GM23338 (cell line): Measurements from ENCODE around the gene MAD1L1. TPM values are rescaled to one million over a fixed set of nuclear protein-coding genes. Genes with fewer than 3 reads are reported as not detected.

ENCODE experiments used
- ATAC-seq: fragments of 200-7000 bp; cut with Tn5 transposase; 3 replicates; pipeline ENCODE4 v1.9.1; 2020
- DNase-seq: peaks from one replicate; pipeline ENCODE4 v3.0.0-alpha.2; 2015; ENCODE audit warnings: low spot score
- H2AFZ ChIP-seq: fragments of 200-600 bp; sonication (generic); 2 replicates; pipeline ENCODE4 v1.8.0; 2016; ENCODE audit warnings: antibody characterized with exemption, mild to moderate bottlenecking, moderate library complexity
- H3F3A ChIP-seq: fragments of 200-600 bp; sonication (generic); replicated peaks from 2 replicates; pipeline ENCODE4 v1.8.0; 2017; ENCODE audit warnings: antibody characterized with exemption, mixed run types, low read depth
- H3K27ac ChIP-seq: fragments of 200-600 bp; sonication (generic); 2 replicates; pipeline ENCODE4 v1.6.1; 2016; ENCODE audit warnings: low read depth
- H3K27me3 ChIP-seq: fragments of 200-600 bp; sonication (generic); 2 replicates; pipeline ENCODE4 v1.8.0; 2016; ENCODE audit warnings: mild to moderate bottlenecking, mixed run types, moderate library complexity; ENCODE audit not compliant: insufficient read depth
- H3K36me3 ChIP-seq: fragments of 200-600 bp; sonication (generic); 2 replicates; pipeline ENCODE4 v1.8.0; 2016; ENCODE audit warnings: mild to moderate bottlenecking; ENCODE audit not compliant: insufficient read depth
- H3K4me1 ChIP-seq: fragments of 200-600 bp; sonication (generic); 2 replicates; pipeline ENCODE4 v1.8.0; 2016; ENCODE audit warnings: mild to moderate bottlenecking, moderate library complexity; ENCODE audit not compliant: insufficient read depth
- H3K4me2 ChIP-seq: fragments of 200-600 bp; sonication (generic); 2 replicates; pipeline ENCODE4 v1.7.1; 2017; ENCODE audit warnings: mixed run types
- H3K4me3 ChIP-seq: fragments of 200-600 bp; sonication (generic); 2 replicates; pipeline ENCODE4 v1.6.1; 2016; ENCODE audit warnings: mixed run types
- H3K79me2 ChIP-seq: fragments of 200-600 bp; sonication (generic); replicated peaks from 2 replicates; pipeline ENCODE4 v1.8.0; 2017; ENCODE audit warnings: mild to moderate bottlenecking; ENCODE audit not compliant: insufficient read depth
- H3K9me2 ChIP-seq: fragments of 200-600 bp; sonication (generic); 2 replicates; pipeline ENCODE4 v1.8.0; 2017; ENCODE audit not compliant: insufficient read depth
- H4K20me1 ChIP-seq: fragments of 200-600 bp; sonication (generic); replicated peaks from 2 replicates; pipeline ENCODE4 v1.8.0; 2017; ENCODE audit warnings: mild to moderate bottlenecking; ENCODE audit not compliant: insufficient read depth
- H3K27ac Mint-ChIP-seq: 2 replicates; pipeline ENCODE4 v1.8.0; 2020; ENCODE audit warnings: inconsistent platforms, mild to moderate bottlenecking, moderate library complexity, mixed read lengths
- H3K27me3 Mint-ChIP-seq: 3 replicates; pipeline ENCODE4 v1.8.0; 2022; ENCODE audit warnings: low read depth, mild to moderate bottlenecking, moderate library complexity, mixed read lengths, inconsistent platforms; ENCODE audit not compliant: insufficient read depth, poor library complexity
- H3K36me3 Mint-ChIP-seq: 3 replicates; pipeline ENCODE4 v1.8.0; 2021; ENCODE audit warnings: low read depth, mild to moderate bottlenecking, inconsistent platforms, moderate library complexity, mixed read lengths
- H3K4me1 Mint-ChIP-seq: 3 replicates; pipeline ENCODE4 v1.8.0; 2020; ENCODE audit warnings: mild to moderate bottlenecking, inconsistent platforms, mixed read lengths
- H3K4me3 Mint-ChIP-seq: 3 replicates; pipeline ENCODE4 v1.8.0; 2021; ENCODE audit warnings: moderate library complexity, mild to moderate bottlenecking, inconsistent platforms, mixed read lengths
- H3K9me3 Mint-ChIP-seq: 3 replicates; pipeline ENCODE4 v1.8.0; 2020; ENCODE audit warnings: moderate library complexity, mild to moderate bottlenecking, inconsistent platforms, mixed read lengths
- CREB1 ChIP-seq: fragments of 250-450 bp; sonication (Bioruptor Pico); IDR thresholded peaks from 2 replicates; pipeline ENCODE4 v1.5.0; 2020; ENCODE audit warnings: low read depth, mild to moderate bottlenecking, moderate library complexity
- EZH2 ChIP-seq: fragments of 200-600 bp; sonication (generic); IDR thresholded peaks from one replicate; pipeline ENCODE4 v1.8.0; 2017; ENCODE audit warnings: antibody characterized with exemption, mild to moderate bottlenecking, low read depth; ENCODE audit not compliant: unreplicated experiment
- JUNB ChIP-seq: IDR thresholded peaks from one replicate; pipeline ENCODE4 v1.6.1; 2016; ENCODE audit warnings: antibody characterized with exemption; ENCODE audit not compliant: unreplicated experiment
- NANOG ChIP-seq: IDR thresholded peaks from 2 replicates; pipeline ENCODE4 v1.6.1; 2016; ENCODE audit warnings: antibody characterized with exemption, borderline replicate concordance
- POLR2AphosphoS5 ChIP-seq: IDR thresholded peaks from 2 replicates; pipeline ENCODE4 v1.6.1; 2016; ENCODE audit warnings: antibody characterized with exemption, low read depth
- STAT1 ChIP-seq: IDR thresholded peaks from one replicate; pipeline ENCODE4 v1.6.1; 2016; ENCODE audit warnings: antibody characterized with exemption; ENCODE audit not compliant: unreplicated experiment
- ZNF114 ChIP-seq: fragments of 250-450 bp; sonication (Bioruptor Pico); IDR thresholded peaks from 2 replicates; pipeline ENCODE4 v1.5.0; 2020; ENCODE audit warnings: mild to moderate bottlenecking, moderate library complexity
- ZNF331 ChIP-seq: fragments of 250-450 bp; sonication (Bioruptor Pico); IDR thresholded peaks from 2 replicates; pipeline ENCODE4 v1.5.0; 2020; ENCODE audit warnings: low read depth, mild to moderate bottlenecking, moderate library complexity
- polyA plus RNA-seq: library from polyadenylated mRNA; unstranded; fragments of >200 nt; fragmentation: Nextera tagmentation; extraction: Ambion mirVana; gene quantifications from 2 replicates; pipeline ENCODE4 v1.2.1, GENCODE V29; 2016
- total RNA-seq: library from RNA; depleted of rRNA; stranded (reverse); fragments of >200 nt; shearing (Covaris generic); gene quantifications from 2 replicates; pipeline ENCODE4 v1.2.3, GENCODE V29; 2014
- TF ChIP-seq, protein P1 (sequence below): IDR thresholded peaks from one replicate; pipeline ENCODE4 v1.6.1; 2018; ENCODE audit warnings: antibody characterized with exemption; ENCODE audit not compliant: unreplicated experiment
- TF ChIP-seq, protein P2 (sequence below), 2 experiments: fragments of 200-600 bp in 1 of 2; sonication (generic) in 1 of 2; conservative IDR thresholded peaks; 2 replicates each; pipeline versions ENCODE4 v1.5.1 to v1.6.1; 2016 to 2017; ENCODE audit warnings: antibody characterized with exemption in 2 of 2, low read depth in 2 of 2, mild to moderate bottlenecking in 2 of 2, moderate library complexity in 1 of 2
- TF ChIP-seq, protein P3 (sequence below): IDR thresholded peaks from 2 replicates; pipeline ENCODE4 v1.6.1; 2016; ENCODE audit warnings: antibody characterized with exemption

The MAD1L1 gene
- total and polyA plus RNA-seq, 2 experiments from 2014 or later = 40.3 to 59.3 TPM

- TF ChIP-seq ZNF331 (CRISPR knock-in tag) (no peak), STAT1 (no peak)
- TF ChIP-seq, protein P1, sequence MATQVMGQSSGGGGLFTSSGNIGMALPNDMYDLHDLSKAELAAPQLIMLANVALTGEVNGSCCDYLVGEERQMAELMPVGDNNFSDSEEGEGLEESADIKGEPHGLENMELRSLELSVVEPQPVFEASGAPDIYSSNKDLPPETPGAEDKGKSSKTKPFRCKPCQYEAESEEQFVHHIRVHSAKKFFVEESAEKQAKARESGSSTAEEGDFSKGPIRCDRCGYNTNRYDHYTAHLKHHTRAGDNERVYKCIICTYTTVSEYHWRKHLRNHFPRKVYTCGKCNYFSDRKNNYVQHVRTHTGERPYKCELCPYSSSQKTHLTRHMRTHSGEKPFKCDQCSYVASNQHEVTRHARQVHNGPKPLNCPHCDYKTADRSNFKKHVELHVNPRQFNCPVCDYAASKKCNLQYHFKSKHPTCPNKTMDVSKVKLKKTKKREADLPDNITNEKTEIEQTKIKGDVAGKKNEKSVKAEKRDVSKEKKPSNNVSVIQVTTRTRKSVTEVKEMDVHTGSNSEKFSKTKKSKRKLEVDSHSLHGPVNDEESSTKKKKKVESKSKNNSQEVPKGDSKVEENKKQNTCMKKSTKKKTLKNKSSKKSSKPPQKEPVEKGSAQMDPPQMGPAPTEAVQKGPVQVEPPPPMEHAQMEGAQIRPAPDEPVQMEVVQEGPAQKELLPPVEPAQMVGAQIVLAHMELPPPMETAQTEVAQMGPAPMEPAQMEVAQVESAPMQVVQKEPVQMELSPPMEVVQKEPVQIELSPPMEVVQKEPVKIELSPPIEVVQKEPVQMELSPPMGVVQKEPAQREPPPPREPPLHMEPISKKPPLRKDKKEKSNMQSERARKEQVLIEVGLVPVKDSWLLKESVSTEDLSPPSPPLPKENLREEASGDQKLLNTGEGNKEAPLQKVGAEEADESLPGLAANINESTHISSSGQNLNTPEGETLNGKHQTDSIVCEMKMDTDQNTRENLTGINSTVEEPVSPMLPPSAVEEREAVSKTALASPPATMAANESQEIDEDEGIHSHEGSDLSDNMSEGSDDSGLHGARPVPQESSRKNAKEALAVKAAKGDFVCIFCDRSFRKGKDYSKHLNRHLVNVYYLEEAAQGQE = no peak
These were observed 6.9 kb downstream of the MAD1L1 start (continued) for GRCh38 chr7:2225830-2226229.

DNA sequence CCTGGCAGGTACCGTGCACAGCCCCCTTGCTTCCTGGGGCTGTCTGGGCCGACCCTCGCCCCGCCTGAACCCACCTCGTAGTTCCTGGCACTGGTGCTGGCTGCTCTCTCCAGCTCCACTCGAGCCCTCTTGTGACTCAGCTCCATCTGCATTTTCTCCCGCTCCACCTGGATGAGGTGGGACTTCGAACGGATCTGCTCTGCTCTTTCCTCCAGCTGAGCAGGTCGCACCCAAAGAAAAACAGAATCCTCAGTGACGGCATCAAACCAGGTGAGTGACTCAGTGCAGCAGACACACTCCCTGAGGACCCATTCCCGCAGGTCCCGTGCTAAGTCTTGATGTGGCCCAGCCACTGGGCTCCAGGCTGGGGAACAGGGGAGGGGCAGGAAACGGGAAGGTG is 7.4 kb downstream of the MAD1L1 start:
- Histone ChIP-seq H3K4me3 (no peak overlapping the region), H3K4me2 (no peak overlapping the region), H3K9me2 (no peaks in the 10 kb centered on the region), H3K36me3 (peaks cover 8% of the 10 kb centered on the region; the same call in 1 of the 2 replicates), H3K27me3 (no peaks in the 10 kb centered on the region), H3K27ac (no peak overlapping the region), H3K4me1 (no peaks in the 10 kb centered on the region), H2AFZ (no peak overlapping the region), H3K79me2 (peaks cover 71% of the 10 kb centered on the region), H4K20me1 (peaks cover 6% of the 10 kb centered on the region), H3F3A (no peaks in the 10 kb centered on the region)
- DNase-seq = no peak
- Mint-ChIP-seq H3K4me3 (no peak overlapping the region), H3K27ac (no peak overlapping the region), H3K27me3 (peaks cover 8% of the 10 kb centered on the region), H3K36me3 (peaks cover 79% of the 10 kb centered on the region), H3K4me1 (no peaks in the 10 kb centered on the region), H3K9me3 (no peaks in the 10 kb centered on the region)
- no peak for ATAC-seq
- TF ChIP-seq, protein P2, sequence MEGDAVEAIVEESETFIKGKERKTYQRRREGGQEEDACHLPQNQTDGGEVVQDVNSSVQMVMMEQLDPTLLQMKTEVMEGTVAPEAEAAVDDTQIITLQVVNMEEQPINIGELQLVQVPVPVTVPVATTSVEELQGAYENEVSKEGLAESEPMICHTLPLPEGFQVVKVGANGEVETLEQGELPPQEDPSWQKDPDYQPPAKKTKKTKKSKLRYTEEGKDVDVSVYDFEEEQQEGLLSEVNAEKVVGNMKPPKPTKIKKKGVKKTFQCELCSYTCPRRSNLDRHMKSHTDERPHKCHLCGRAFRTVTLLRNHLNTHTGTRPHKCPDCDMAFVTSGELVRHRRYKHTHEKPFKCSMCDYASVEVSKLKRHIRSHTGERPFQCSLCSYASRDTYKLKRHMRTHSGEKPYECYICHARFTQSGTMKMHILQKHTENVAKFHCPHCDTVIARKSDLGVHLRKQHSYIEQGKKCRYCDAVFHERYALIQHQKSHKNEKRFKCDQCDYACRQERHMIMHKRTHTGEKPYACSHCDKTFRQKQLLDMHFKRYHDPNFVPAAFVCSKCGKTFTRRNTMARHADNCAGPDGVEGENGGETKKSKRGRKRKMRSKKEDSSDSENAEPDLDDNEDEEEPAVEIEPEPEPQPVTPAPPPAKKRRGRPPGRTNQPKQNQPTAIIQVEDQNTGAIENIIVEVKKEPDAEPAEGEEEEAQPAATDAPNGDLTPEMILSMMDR (conservative IDR thresholded peaks at IDR 0.05; ENCODE audit: low read depth in 2 of 2) = no peak
- TF ChIP-seq EZH2 = no peak
- TF ChIP-seq POLR2AphosphoS5 = no peak
- TF ChIP-seq CREB1 (CRISPR knock-in tag) = no peak
- no peak for TF ChIP-seq STAT1
- TF ChIP-seq JUNB = no peak

DNA sequence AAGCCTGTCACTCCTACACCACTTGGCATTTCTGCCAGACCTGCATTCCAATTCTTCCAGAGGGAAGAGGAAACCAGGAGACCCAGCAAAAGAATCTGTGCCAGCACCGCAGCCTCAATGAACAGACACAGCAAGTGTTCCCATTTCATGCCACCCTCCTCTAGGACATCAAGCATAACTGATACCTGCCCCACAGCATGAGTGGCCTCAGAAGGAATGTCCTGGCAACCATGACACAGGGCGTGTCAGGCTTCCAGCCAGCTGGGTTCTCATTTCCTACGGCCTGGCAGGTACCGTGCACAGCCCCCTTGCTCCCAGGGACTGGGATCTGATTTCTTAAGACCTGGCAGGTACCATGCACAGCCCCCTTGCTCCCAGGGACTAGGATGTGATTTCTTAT is 7.8 kb downstream of the MAD1L1 start:
- DNase-seq (no peak), ATAC-seq (no peak)
- no peak overlapping the region for H3K4me3 ChIP-seq
- H3K27me3 ChIP-seq = no peaks in the 10 kb centered on the region
- no peak overlapping the region for H3K27ac Mint-ChIP-seq
- H3K9me2 ChIP-seq = no peaks in the 10 kb centered on the region
- H3K4me2 ChIP-seq = no peak overlapping the region
- peaks cover 8% of the 10 kb centered on the region; the same call in 1 of the 2 replicates for H3K36me3 ChIP-seq
- H3K4me1 ChIP-seq = no peaks in the 10 kb centered on the region
- no peak overlapping the region for H3K27ac ChIP-seq
- peaks cover 69% of the 10 kb centered on the region for H3K79me2 ChIP-seq
- H3K4me3 Mint-ChIP-seq = no peak overlapping the region
- no peak overlapping the region for H2AFZ ChIP-seq
- peaks cover 6% of the 10 kb centered on the region for H4K20me1 ChIP-seq
- H3K27me3 Mint-ChIP-seq = peaks cover 8% of the 10 kb centered on the region
- peaks cover 77% of the 10 kb centered on the region for H3K36me3 Mint-ChIP-seq
- no peaks in the 10 kb centered on the region for H3F3A ChIP-seq
- H3K9me3 Mint-ChIP-seq = no peaks in the 10 kb centered on the region
- no peaks in the 10 kb centered on the region for H3K4me1 Mint-ChIP-seq
- TF ChIP-seq NANOG (no peak), CREB1 (CRISPR knock-in tag) (no peak), ZNF331 (CRISPR knock-in tag) (no peak), JUNB (no peak), ZNF114 (CRISPR knock-in tag) (no peak), STAT1 (no peak)
- TF ChIP-seq, protein P3, sequence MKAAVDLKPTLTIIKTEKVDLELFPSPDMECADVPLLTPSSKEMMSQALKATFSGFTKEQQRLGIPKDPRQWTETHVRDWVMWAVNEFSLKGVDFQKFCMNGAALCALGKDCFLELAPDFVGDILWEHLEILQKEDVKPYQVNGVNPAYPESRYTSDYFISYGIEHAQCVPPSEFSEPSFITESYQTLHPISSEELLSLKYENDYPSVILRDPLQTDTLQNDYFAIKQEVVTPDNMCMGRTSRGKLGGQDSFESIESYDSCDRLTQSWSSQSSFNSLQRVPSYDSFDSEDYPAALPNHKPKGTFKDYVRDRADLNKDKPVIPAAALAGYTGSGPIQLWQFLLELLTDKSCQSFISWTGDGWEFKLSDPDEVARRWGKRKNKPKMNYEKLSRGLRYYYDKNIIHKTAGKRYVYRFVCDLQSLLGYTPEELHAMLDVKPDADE = no peak
- TF ChIP-seq, protein P1 = no peak
